K562 (cell line): ENCODE measurements around the gene PKDCC. TPM values are rescaled to one million over a fixed set of nuclear protein-coding genes. Genes with fewer than 3 reads are reported as not detected.

ENCODE experiments used
- ATAC-seq: fragments of 200-7000 bp; cut with Tn5 transposase; 3 replicates; pipeline ENCODE4 v1.9.1; 2020; ENCODE audit warnings: moderate library complexity
- BruUV-seq: library from RNA; stranded (reverse); fragments of 400-500 nt; replicated peaks from 2 replicates; lab custom pipeline; 2021; lab: Mats Ljungman, UMichigan
- CTCF ChIA-PET: fragments of 300-600 bp; formaldehyde crosslinking; extraction: SDS; loops from one replicate; lab custom pipeline; 2021; ENCODE audit warnings: low intra/inter-chr PET ratio; lab: Yijun Ruan, JAX
- POLR2A ChIA-PET: fragments of 300-600, 350-650 bp; sonication (Branson Sonifier 250); formaldehyde crosslinking; extraction: SDS; loops from one replicate; lab custom pipeline; 2021; ENCODE audit warnings: antibody characterized with exemption, inconsistent platforms; lab: Yijun Ruan, JAX
- DNase-seq, 4 experiments: peaks; one replicate each; pipeline versions ENCODE4 v3.0.0 to v3.0.0-alpha.2; 2011 to 2018; ENCODE audit warnings: low spot score in 3 of 4, mixed read lengths in 3 of 4; ENCODE audit errors: extremely low read depth in 1 of 4
- FAIRE-seq: peaks from 2 replicates; lab custom pipeline; 2011; peaks lifted over from hg19 to GRCh38; lab: Jason Lieb, UNC
- H2AFZ ChIP-seq: 2 replicates; pipeline ENCODE4 v1.6.0; 2011; ENCODE audit warnings: low read depth, low read length, control low read depth, inconsistent platforms
- H3K27ac ChIP-seq: fragments of 200-600 bp; 3 replicates; pipeline ENCODE4 v1.8.0; 2011; ENCODE audit warnings: low read depth, mild to moderate bottlenecking, control low read depth, inconsistent platforms, low read length, moderate library complexity, mixed read lengths; ENCODE audit errors: extremely low read depth
- H3K27me3 ChIP-seq, 2 experiments: fragments of 300-600 bp in 1 of 2; 2 replicates in 1 of 2; 3 replicates in 1 of 2; pipeline versions ENCODE4 v1.6.0 to v1.8.0; 2011; ENCODE audit warnings: inconsistent platforms in 2 of 2, low read length in 2 of 2, mild to moderate bottlenecking in 1 of 2, mixed read lengths in 1 of 2, moderate library complexity in 1 of 2; ENCODE audit not compliant: control insufficient read depth in 2 of 2, insufficient read depth in 2 of 2
- H3K36me3 ChIP-seq: fragments of 300-600 bp; 3 replicates; pipeline ENCODE4 v1.8.0; 2011; ENCODE audit warnings: mild to moderate bottlenecking, low read length, inconsistent platforms; ENCODE audit not compliant: control insufficient read depth, insufficient read depth
- H3K4me1 ChIP-seq, 2 experiments: fragments of 200-600 bp in 1 of 2; replicated peaks in 1 of 2; 2 replicates in 1 of 2; 3 replicates in 1 of 2; pipeline versions ENCODE4 v1.5.1 to v1.8.0; 2011; ENCODE audit warnings: inconsistent platforms in 2 of 2, low read length in 2 of 2, mild to moderate bottlenecking in 1 of 2, mixed read lengths in 1 of 2, moderate library complexity in 1 of 2; ENCODE audit not compliant: control insufficient read depth in 2 of 2, insufficient read depth in 2 of 2
- H3K4me2 ChIP-seq: 2 replicates; pipeline ENCODE4 v1.6.1; 2011; ENCODE audit warnings: low read length, control low read depth, inconsistent platforms, mixed read lengths; ENCODE audit not compliant: insufficient read depth
- H3K4me3 ChIP-seq: fragments of 200-600 bp; sonication (generic), shearing (Covaris generic); 2 replicates; pipeline ENCODE4 v1.5.1; 2016; ENCODE audit warnings: control low read depth, inconsistent platforms
- H3K79me2 ChIP-seq: fragments of 200-600 bp; 3 replicates; pipeline ENCODE4 v1.8.0; 2011; ENCODE audit warnings: low read length, inconsistent platforms; ENCODE audit not compliant: control insufficient read depth, insufficient read depth
- H3K9ac ChIP-seq, 2 experiments: 2 replicates each; pipeline versions ENCODE4 v1.6.0 to v1.6.1; 2011; ENCODE audit warnings: low read depth in 2 of 2, low read length in 2 of 2, control low read depth in 1 of 2, inconsistent platforms in 1 of 2, mild to moderate bottlenecking in 1 of 2, mixed read lengths in 1 of 2; ENCODE audit not compliant: insufficient read depth in 1 of 2
- H3K9me1 ChIP-seq: one replicate; pipeline ENCODE4 v1.6.0; 2011; ENCODE audit warnings: inconsistent platforms, mild to moderate bottlenecking, low read length, moderate library complexity; ENCODE audit not compliant: control insufficient read depth, insufficient read depth
- H3K9me3 ChIP-seq: replicated peaks from 2 replicates; pipeline ENCODE4 v1.5.1; 2011; ENCODE audit warnings: low read depth, low read length, inconsistent platforms; ENCODE audit not compliant: control insufficient read depth, insufficient read depth
- H4K20me1 ChIP-seq: replicated peaks from 2 replicates; pipeline ENCODE4 v1.6.1; 2011; ENCODE audit warnings: low read length, inconsistent platforms, mixed read lengths; ENCODE audit not compliant: control insufficient read depth, insufficient read depth
- DNMT1 ChIP-seq: fragments of 450-650 bp; IDR thresholded peaks from 2 replicates; pipeline ENCODE4 v1.6.1; 2016; ENCODE audit warnings: antibody characterized with exemption, mild to moderate bottlenecking
- FIP1L1 ChIP-seq: fragments of 200-400 bp; formaldehyde crosslinking; IDR thresholded peaks from 2 replicates; pipeline ENCODE4 v1.6.1; 2018; ENCODE audit warnings: mild to moderate bottlenecking, low read depth, low read length; ENCODE audit not compliant: poor library complexity, severe bottlenecking
- HNRNPUL1 ChIP-seq: fragments of 200-400 bp; formaldehyde crosslinking; IDR thresholded peaks from 2 replicates; pipeline ENCODE4 v1.6.1; 2017; ENCODE audit warnings: low read length
- ID3 ChIP-seq, 2 experiments: fragments of 250-450 bp in 1 of 2; fragments of 450-650 bp in 1 of 2; sonication (Bioruptor Pico) in 1 of 2; IDR thresholded peaks; 2 replicates each; pipeline versions ENCODE4 v1.6.1 to v1.8.0; 2016 to 2021; ENCODE audit warnings: mild to moderate bottlenecking in 2 of 2, moderate library complexity in 2 of 2, missing compliant biosample characterization in 1 of 2, missing genetic modification characterization in 1 of 2
- KDM4B ChIP-seq, 2 experiments: fragments of 450-650 bp in 1 of 2; sonication (generic) in 1 of 2; IDR thresholded peaks; 2 replicates each; pipeline ENCODE4 v1.6.1; 2016 to 2017; ENCODE audit warnings: borderline replicate concordance in 2 of 2, antibody characterized with exemption in 1 of 2, low read depth in 1 of 2, mild to moderate bottlenecking in 1 of 2
- MAFF ChIP-seq: IDR thresholded peaks from 2 replicates; pipeline ENCODE4 v1.6.1; 2012; ENCODE audit warnings: low read length, improper control_type of control experiment
- MAFG ChIP-seq: fragments of 450-650 bp; conservative IDR thresholded peaks from 2 replicates; pipeline ENCODE4 v1.6.1; 2016; ENCODE audit warnings: missing genetic modification characterization, missing compliant biosample characterization
- MEF2D ChIP-seq: conservative IDR thresholded peaks from 2 replicates; pipeline ENCODE4 v1.6.1; 2016; ENCODE audit warnings: low read depth, missing genetic modification characterization, missing compliant biosample characterization
- MEIS2 ChIP-seq: fragments of 450-650 bp; IDR thresholded peaks from 2 replicates; pipeline ENCODE4 v1.6.1; 2014; ENCODE audit warnings: mild to moderate bottlenecking; ENCODE audit not compliant: partially characterized antibody
- PHF20 ChIP-seq: fragments of 450-650 bp; IDR thresholded peaks from 2 replicates; pipeline ENCODE4 v1.6.1; 2018; ENCODE audit not compliant: partially characterized antibody
- PML ChIP-seq: IDR thresholded peaks from 2 replicates; pipeline ENCODE4 v1.6.1; 2012; ENCODE audit warnings: low read length, inconsistent platforms
- RBM39 ChIP-seq: fragments of 200-400 bp; formaldehyde crosslinking; optimal IDR thresholded peaks from 2 replicates; pipeline ENCODE3; 2018; ENCODE audit warnings: low read depth, low read length
- SPI1 ChIP-seq: IDR thresholded peaks from 2 replicates; pipeline ENCODE4 v1.6.1; 2011; ENCODE audit warnings: low read depth, low read length, control low read depth, borderline replicate concordance
- SRSF1 ChIP-seq: fragments of 200-400 bp; formaldehyde crosslinking; IDR thresholded peaks from 2 replicates; pipeline ENCODE4 v1.6.1; 2017; ENCODE audit warnings: mild to moderate bottlenecking, low read depth, low read length, moderate library complexity
- ZBTB7A ChIP-seq: IDR thresholded peaks from 2 replicates; pipeline ENCODE4 v1.6.1; 2011; ENCODE audit warnings: low read depth, mild to moderate bottlenecking, low read length, moderate library complexity, borderline replicate concordance; ENCODE audit not compliant: control insufficient read depth
- ZNF282 ChIP-seq: sonication (generic); formaldehyde crosslinking; IDR thresholded peaks from 2 replicates; pipeline ENCODE4 v1.8.1; 2023; ENCODE audit warnings: missing genetic modification reagents
- ZNF316 ChIP-seq: fragments of 450-650 bp; IDR thresholded peaks from 2 replicates; pipeline ENCODE4 v1.6.1; 2016
- WGBS: fragments of 100-300 bp; shearing (Covaris generic); methylation state at CpG from one replicate; pipeline ENCODE4 v1.1.6; 2016; ENCODE audit warnings: low coverage, mixed read lengths; ENCODE audit not compliant: insufficient coverage; ENCODE audit errors: missing lambda C conversion rate; 5-methylcytosine and 5-hydroxymethylcytosine counted together
- in situ Hi-C: fragments of 300-500 bp; cut with MboI; formaldehyde crosslinking; loops from 4 replicates; pipeline ENCODE4 v1.15.0; 2018; ENCODE audit warnings: inconsistent platforms, mixed read lengths
- intact Hi-C: fragments of 100-400 bp; cut with micrococcal nuclease; formaldehyde crosslinking; loops from 2 replicates; pipeline ENCODE4 v1.14.2; 2022
- polyA plus RNA-seq, 8 experiments: library from polyadenylated mRNA; depleted of rRNA in 4 of 8; stranded (reverse) in 5 of 8; unstranded in 3 of 8; fragments of >200 nt; fragmentation: Nextera tagmentation in 2 of 8; fragmentation: Illumina TruSeq in 1 of 8; extraction: Ambion mirVana in 2 of 8; extraction: Trizol in 1 of 8; gene quantifications; 2 replicates each; pipeline versions ENCODE4 v1.2.1 to v1.2.3, GENCODE V29; 2011 to 2014; ENCODE audit warnings: inconsistent platforms in 1 of 8, missing spikeins in 1 of 8
- total RNA-seq, 7 experiments: library from RNA; depleted of rRNA in 6 of 7; stranded (reverse); fragments of >200 nt in 6 of 7; fragmentation: Illumina TruSeq in 2 of 7; extraction: Trizol in 2 of 7; gene quantifications; 2 replicates each; pipeline versions ENCODE4 v1.2.1 to v1.2.3, GENCODE V29; 2011 to 2021; ENCODE audit warnings: low replicate concordance in 1 of 7
- TF ChIP-seq, protein P1 (sequence below): fragments of 150-350 bp; conservative IDR thresholded peaks from 2 replicates; pipeline ENCODE4 v1.6.1; 2014; ENCODE audit warnings: low read length
- TF ChIP-seq, protein P2 (sequence below), 2 experiments: IDR thresholded peaks; 2 replicates each; pipeline ENCODE4 v1.6.1; 2011; ENCODE audit warnings: borderline replicate concordance in 1 of 2, control low read depth in 1 of 2, low read depth in 1 of 2, low read length in 1 of 2, mild to moderate bottlenecking in 1 of 2, mixed read lengths in 1 of 2, moderate library complexity in 1 of 2; ENCODE audit not compliant: insufficient read depth in 1 of 2, insufficient read length in 1 of 2, poor library complexity in 1 of 2, severe bottlenecking in 1 of 2; ENCODE audit errors: extremely low read depth in 1 of 2

PKDCC gene
- total and polyA plus RNA-seq, 9 of the 15 experiments (the other 6 are each of a cell fraction or from before 2014, with no cell fraction given) = 0.62 to 14.8 (median 1.3) TPM; not detected in 2

GRCh38 chr2:42068571-42069178 is 20.9 kb downstream of the PKDCC start:
- no peak for DNase-seq
- H3K9me3 ChIP-seq = no peaks in the 10 kb centered on the region
- no peaks in the 10 kb centered on the region for H3K9me1 ChIP-seq
- no peak for FAIRE-seq
- H3K9ac ChIP-seq = no peak overlapping the region
- H2AFZ ChIP-seq = no peak overlapping the region
- peaks cover 9 to 36% of the 10 kb centered on the region in 2 experiments for H3K27me3 ChIP-seq
- ChIA-PET CTCF (no interaction called here), POLR2A (no interaction called here)
- H4K20me1 ChIP-seq = peaks cover 4% of the 10 kb centered on the region; the same call in 1 of the 2 replicates
- no peak overlapping the region for H3K4me3 ChIP-seq
- H3K36me3 ChIP-seq = no peaks in the 10 kb centered on the region
- H3K79me2 ChIP-seq = no peaks in the 10 kb centered on the region
- no peak overlapping the region for H3K27ac ChIP-seq
- intact Hi-C loops (no loop called here), in situ Hi-C loops (no loop called here)
- no peak for ATAC-seq
- WGBS = 0% methylated on average over 12 of the region's 13 CpGs
- peaks cover 0 to 8% of the 10 kb centered on the region in 2 experiments; a peak in 1 of 5 replicates for H3K4me1 ChIP-seq
- H3K4me2 ChIP-seq = no peak overlapping the region
- no TSS peak for BruUV-seq
- TF ChIP-seq FIP1L1 (no peak), MEF2D (tag) (no peak), PML (no peak), ZNF316 (peak; percentile 74), SRSF1 (no peak), HNRNPUL1 (no peak), PHF20 (no peak), KDM4B (IDR thresholded peaks at IDR 0.05; ENCODE audit: borderline replicate concordance in 2 of 2, low read depth in 1 of 2) (no peak), RBM39 (no peak), MEIS2 (no peak), ZBTB7A (no peak), MAFG (tag) (peak; percentile 73), SPI1 (no peak), ZNF282 (no peak), ID3 (CRISPR knock-in tag; IDR thresholded peaks at IDR 0.05) (no peak), ID3 (tag; IDR thresholded peaks at IDR 0.05) (no peak), DNMT1 (no peak), MAFF (peak; percentile 60)
- TF ChIP-seq, protein P1, sequence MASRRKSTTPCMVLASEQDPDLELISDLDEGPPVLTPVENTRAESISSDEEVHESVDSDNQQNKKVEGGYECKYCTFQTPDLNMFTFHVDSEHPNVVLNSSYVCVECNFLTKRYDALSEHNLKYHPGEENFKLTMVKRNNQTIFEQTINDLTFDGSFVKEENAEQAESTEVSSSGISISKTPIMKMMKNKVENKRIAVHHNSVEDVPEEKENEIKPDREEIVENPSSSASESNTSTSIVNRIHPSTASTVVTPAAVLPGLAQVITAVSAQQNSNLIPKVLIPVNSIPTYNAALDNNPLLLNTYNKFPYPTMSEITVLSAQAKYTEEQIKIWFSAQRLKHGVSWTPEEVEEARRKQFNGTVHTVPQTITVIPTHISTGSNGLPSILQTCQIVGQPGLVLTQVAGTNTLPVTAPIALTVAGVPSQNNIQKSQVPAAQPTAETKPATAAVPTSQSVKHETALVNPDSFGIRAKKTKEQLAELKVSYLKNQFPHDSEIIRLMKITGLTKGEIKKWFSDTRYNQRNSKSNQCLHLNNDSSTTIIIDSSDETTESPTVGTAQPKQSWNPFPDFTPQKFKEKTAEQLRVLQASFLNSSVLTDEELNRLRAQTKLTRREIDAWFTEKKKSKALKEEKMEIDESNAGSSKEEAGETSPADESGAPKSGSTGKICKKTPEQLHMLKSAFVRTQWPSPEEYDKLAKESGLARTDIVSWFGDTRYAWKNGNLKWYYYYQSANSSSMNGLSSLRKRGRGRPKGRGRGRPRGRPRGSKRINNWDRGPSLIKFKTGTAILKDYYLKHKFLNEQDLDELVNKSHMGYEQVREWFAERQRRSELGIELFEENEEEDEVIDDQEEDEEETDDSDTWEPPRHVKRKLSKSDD = no peak
- TF ChIP-seq, protein P2, sequence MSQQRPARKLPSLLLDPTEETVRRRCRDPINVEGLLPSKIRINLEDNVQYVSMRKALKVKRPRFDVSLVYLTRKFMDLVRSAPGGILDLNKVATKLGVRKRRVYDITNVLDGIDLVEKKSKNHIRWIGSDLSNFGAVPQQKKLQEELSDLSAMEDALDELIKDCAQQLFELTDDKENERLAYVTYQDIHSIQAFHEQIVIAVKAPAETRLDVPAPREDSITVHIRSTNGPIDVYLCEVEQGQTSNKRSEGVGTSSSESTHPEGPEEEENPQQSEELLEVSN (IDR thresholded peaks at IDR 0.05; ENCODE audit: borderline replicate concordance in 1 of 2, extremely low read depth in 1 of 2, insufficient read depth in 1 of 2, insufficient read length in 1 of 2, low read depth in 1 of 2, low read length in 1 of 2, poor library complexity in 1 of 2, severe bottlenecking in 1 of 2) = no peak
